SHP77 treated with DMSO at 0.1 percent for 48 hours (cell line): ENCODE results near the gene KPNA1.
"Not testable (repeated sequence)": the region's sequence is repeated elsewhere in the genome, so short reads cannot be mapped to it uniquely, and the experiment has no call there.

Source experiments
- DNase-seq: peaks from one replicate; lab custom pipeline; 2025; lab: John Stamatoyannopoulos, UW

The KPNA1 gene

GRCh38 chr3:122475316-122475715 lies 39.4 kb downstream of the KPNA1 start:
- no peak for DNase-seq

GRCh38 chr3:122469659-122470058 lies 45.1 kb downstream of the KPNA1 start:
- no peak for DNase-seq

GRCh38 chr3:122468896-122469533 lies 45.7 kb downstream of the KPNA1 start:
- no peak for DNase-seq

- DNase-seq: no peak
Observed at GRCh38 chr3:122466701-122467240, 48.0 kb downstream of the KPNA1 start.

- DNase-seq: no peak
Observed at GRCh38 chr3:122464659-122465058, 50.1 kb downstream of the KPNA1 start.

GRCh38 chr3:122462406-122462805 lies 52.3 kb downstream of the KPNA1 start:
- no peak for DNase-seq

- no peak for DNase-seq
Observed at GRCh38 chr3:122461806-122462205, 52.9 kb downstream of the KPNA1 start.

GRCh38 chr3:122458992-122459391 lies 55.7 kb downstream of the KPNA1 start:
- no peak for DNase-seq

GRCh38 chr3:122457706-122458105 lies 57.0 kb downstream of the KPNA1 start:
- DNase-seq: no peak

- DNase-seq: no peak
Observed at GRCh38 chr3:122456074-122456473, 58.7 kb downstream of the KPNA1 start.

- DNase-seq: no peak
Observed at GRCh38 chr3:122451371-122451770, 63.4 kb downstream of the KPNA1 start.

GRCh38 chr3:122448218-122448617 lies 66.5 kb downstream of the KPNA1 start:
- DNase-seq: not testable (repeated sequence)

- not testable (repeated sequence) for DNase-seq
Observed at GRCh38 chr3:122444491-122444887, 70.2 kb downstream of the KPNA1 start.

GRCh38 chr3:122443762-122444490 lies 70.8 kb downstream of the KPNA1 start:
- DNase-seq: not testable (repeated sequence)

- DNase-seq: no peak
Observed at GRCh38 chr3:122443090-122443489, 71.6 kb downstream of the KPNA1 start.

GRCh38 chr3:122435950-122436349 lies 78.8 kb downstream of the KPNA1 start:
- DNase-seq: no peak

GRCh38 chr3:122430371-122430770 lies 84.4 kb downstream of the KPNA1 start:
- DNase-seq: no peak

- DNase-seq: no peak
Observed at GRCh38 chr3:122427857-122428471, 86.8 kb downstream of the KPNA1 start.

GRCh38 chr3:122421836-122422235 lies 92.9 kb downstream of the KPNA1 start:
- no peak for DNase-seq

- DNase-seq: no peak
Observed at GRCh38 chr3:122421101-122421500, 93.6 kb downstream of the KPNA1 start.

- no peak for DNase-seq
Observed at GRCh38 chr3:122416966-122417365, 97.8 kb downstream of the KPNA1 start.

- no peak for DNase-seq
Observed at GRCh38 chr3:122415762-122416654, 98.7 kb downstream of the KPNA1 start, which contains the start of gene WDR5B. WDR5B (minus strand) TSS chr3:122416062; CDS start chr3:122415528, 534 bp downstream.
